ENCODE data around the gene OLFM2.

GRCh38 chr19:9811139-9811538, 125.2 kb downstream of the OLFM2 start:
- TF ChIP-seq POLR2A (IDR thresholded peaks at IDR 0.05): no peak
- TF ChIP-seq, protein P1, sequence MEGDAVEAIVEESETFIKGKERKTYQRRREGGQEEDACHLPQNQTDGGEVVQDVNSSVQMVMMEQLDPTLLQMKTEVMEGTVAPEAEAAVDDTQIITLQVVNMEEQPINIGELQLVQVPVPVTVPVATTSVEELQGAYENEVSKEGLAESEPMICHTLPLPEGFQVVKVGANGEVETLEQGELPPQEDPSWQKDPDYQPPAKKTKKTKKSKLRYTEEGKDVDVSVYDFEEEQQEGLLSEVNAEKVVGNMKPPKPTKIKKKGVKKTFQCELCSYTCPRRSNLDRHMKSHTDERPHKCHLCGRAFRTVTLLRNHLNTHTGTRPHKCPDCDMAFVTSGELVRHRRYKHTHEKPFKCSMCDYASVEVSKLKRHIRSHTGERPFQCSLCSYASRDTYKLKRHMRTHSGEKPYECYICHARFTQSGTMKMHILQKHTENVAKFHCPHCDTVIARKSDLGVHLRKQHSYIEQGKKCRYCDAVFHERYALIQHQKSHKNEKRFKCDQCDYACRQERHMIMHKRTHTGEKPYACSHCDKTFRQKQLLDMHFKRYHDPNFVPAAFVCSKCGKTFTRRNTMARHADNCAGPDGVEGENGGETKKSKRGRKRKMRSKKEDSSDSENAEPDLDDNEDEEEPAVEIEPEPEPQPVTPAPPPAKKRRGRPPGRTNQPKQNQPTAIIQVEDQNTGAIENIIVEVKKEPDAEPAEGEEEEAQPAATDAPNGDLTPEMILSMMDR (IDR thresholded peaks at IDR 0.05): no peak
- TF ChIP-seq EP300 (IDR thresholded peaks at IDR 0.05): no peak
- TF ChIP-seq POLR2AphosphoS5 (IDR thresholded peaks at IDR 0.05): no peak

All from suprapubic skin (tissue), 4 donors.